Measurements from ENCODE around the gene SLC2A1.
"Not testable (repeated sequence)": the region's sequence is repeated elsewhere in the genome, so short reads cannot be mapped to it uniquely, and the experiment has no call there.

The SLC2A1 gene

DNA sequence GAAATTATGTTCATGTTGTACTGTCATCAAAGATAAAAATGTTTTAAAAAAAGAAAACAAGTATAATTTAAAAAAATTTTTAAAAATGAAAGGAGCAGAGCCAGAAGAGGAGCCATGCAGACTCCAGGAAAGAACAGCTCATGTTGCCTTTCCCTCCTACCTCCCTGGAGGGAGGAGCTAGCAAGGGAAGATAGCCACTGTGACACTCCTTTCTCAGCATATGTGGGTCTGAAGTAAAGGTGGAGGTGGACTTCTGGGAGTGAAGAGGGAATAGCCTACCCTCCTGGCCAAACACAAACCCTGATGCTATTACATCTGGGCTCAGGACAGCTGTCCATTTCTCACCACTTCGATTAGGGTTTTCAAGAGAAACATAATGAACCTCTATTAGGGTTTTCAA, 54.2 kb downstream of the SLC2A1 start:
- Histone ChIP-seq H3K4me3 (ENCODE audit: low read depth in 1 of 5, low read length in 5 of 5) (no peak overlapping the region), H3K27me3 (ENCODE audit: control insufficient read depth in 5 of 5, insufficient read depth in 4 of 5, low read length in 5 of 5) (peaks cover 0 to under 1% (median 0%) of the 10 kb centered on the region in 5 donors), H3K27ac (ENCODE audit: low read depth, low read length) (no peak overlapping the region), H3K36me3 (ENCODE audit: control insufficient read depth in 5 of 5, insufficient read depth in 5 of 5, low read length in 5 of 5) (no peaks in the 10 kb centered on the region), H3K9ac (ENCODE audit: low read length in 5 of 5) (no peak overlapping the region), H3K4me1 (ENCODE audit: control insufficient read depth in 5 of 5, insufficient read depth in 5 of 5, low read length in 5 of 5) (no peaks in the 10 kb centered on the region), H3K9me3 (ENCODE audit: control insufficient read depth in 5 of 5, low read length in 5 of 5) (no peaks in the 10 kb centered on the region)

GRCh38 chr1:42899960-42900359, 58.7 kb downstream of the SLC2A1 start:
- H3K9me3 ChIP-seq (ENCODE audit: control insufficient read depth in 5 of 5, low read length in 5 of 5); H3K4me1 ChIP-seq (ENCODE audit: control insufficient read depth in 5 of 5, insufficient read depth in 5 of 5, low read length in 5 of 5); H3K27me3 ChIP-seq (ENCODE audit: control insufficient read depth in 5 of 5, insufficient read depth in 4 of 5, low read length in 5 of 5); H3K4me3 ChIP-seq (ENCODE audit: low read depth in 1 of 5, low read length in 5 of 5); H3K36me3 ChIP-seq (ENCODE audit: control insufficient read depth in 5 of 5, insufficient read depth in 5 of 5, low read length in 5 of 5); H3K27ac ChIP-seq (ENCODE audit: low read depth, low read length); H3K9ac ChIP-seq (ENCODE audit: low read length in 5 of 5): not testable (repeated sequence)

DNA sequence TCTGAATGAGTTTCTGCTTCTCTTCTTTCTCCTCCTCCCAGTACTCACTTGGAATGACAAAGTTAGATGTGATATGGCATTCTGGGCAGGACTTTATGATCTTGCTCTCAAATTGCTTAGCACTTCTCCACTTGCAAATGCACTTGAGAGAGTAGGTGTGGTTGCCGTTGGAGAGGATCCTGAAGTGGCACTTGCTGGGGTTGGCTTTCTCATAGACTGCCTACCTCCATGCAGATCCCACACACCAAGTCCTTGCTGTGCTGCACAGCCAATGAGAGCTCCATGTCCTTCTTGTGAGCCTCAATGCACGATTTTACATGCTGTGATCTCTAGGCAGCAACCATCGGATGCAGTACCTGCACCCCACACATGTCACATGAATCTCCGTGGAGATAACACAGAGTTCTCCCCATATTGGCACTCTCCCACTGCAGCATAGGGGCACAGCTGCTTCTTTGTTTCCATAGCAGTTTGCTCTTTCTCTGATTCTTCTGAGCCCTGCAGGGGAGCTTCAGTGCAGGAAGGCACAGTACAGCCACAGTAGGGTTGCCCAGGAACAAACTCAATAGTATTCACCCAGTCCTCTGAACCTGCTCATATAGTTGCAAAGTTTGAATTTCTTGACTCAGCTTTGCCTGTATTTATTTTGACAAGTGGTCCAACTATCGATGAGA, 67.1 kb downstream of the SLC2A1 start:
- no peak overlapping the region for H3K9ac ChIP-seq (ENCODE audit: low read length in 5 of 5)
- H3K27ac ChIP-seq (ENCODE audit: low read depth, low read length): no peak overlapping the region
- no peaks in the 10 kb centered on the region for H3K27me3 ChIP-seq (ENCODE audit: control insufficient read depth in 5 of 5, insufficient read depth in 4 of 5, low read length in 5 of 5)
- peaks cover 0 to 3% (median 0%) of the 10 kb centered on the region in 5 donors for H3K9me3 ChIP-seq (ENCODE audit: control insufficient read depth in 5 of 5, low read length in 5 of 5)
- H3K36me3 ChIP-seq (ENCODE audit: control insufficient read depth in 5 of 5, insufficient read depth in 5 of 5, low read length in 5 of 5): no peaks in the 10 kb centered on the region
- H3K4me1 ChIP-seq (ENCODE audit: control insufficient read depth in 5 of 5, insufficient read depth in 5 of 5, low read length in 5 of 5): no peaks in the 10 kb centered on the region
- no peak overlapping the region for H3K4me3 ChIP-seq (ENCODE audit: low read depth in 1 of 5, low read length in 5 of 5)

DNA sequence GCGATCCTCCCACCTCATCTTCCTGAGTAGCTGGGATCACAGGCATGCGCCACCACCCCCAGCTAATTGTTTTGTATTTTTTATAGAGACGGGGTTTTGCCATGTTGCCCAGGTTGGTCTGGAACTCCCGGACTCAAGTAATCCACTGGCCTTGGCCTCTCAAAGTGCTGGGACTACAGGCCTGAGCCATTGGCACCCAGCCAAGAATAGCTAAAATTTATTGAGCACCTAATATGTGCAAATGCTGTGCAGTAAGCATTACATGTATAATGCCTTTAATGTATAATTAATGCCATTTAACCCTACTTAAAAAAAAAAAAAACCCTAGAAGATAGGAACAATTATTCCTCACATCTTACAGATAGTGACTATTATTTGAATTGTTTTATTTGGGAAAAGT, 69.4 kb downstream of the SLC2A1 start:
- H3K4me1 ChIP-seq (ENCODE audit: control insufficient read depth in 5 of 5, insufficient read depth in 5 of 5, low read length in 5 of 5): no peaks in the 10 kb centered on the region
- H3K36me3 ChIP-seq (ENCODE audit: control insufficient read depth in 5 of 5, insufficient read depth in 5 of 5, low read length in 5 of 5): no peaks in the 10 kb centered on the region
- H3K27me3 ChIP-seq (ENCODE audit: control insufficient read depth in 5 of 5, insufficient read depth in 4 of 5, low read length in 5 of 5): no peaks in the 10 kb centered on the region
- H3K9me3 ChIP-seq (ENCODE audit: control insufficient read depth in 5 of 5, low read length in 5 of 5): no peaks in the 10 kb centered on the region
- H3K4me3 ChIP-seq (ENCODE audit: low read depth in 1 of 5, low read length in 5 of 5): no peak overlapping the region
- no peak overlapping the region for H3K9ac ChIP-seq (ENCODE audit: low read length in 5 of 5)
- no peak overlapping the region for H3K27ac ChIP-seq (ENCODE audit: low read depth, low read length)

DNA sequence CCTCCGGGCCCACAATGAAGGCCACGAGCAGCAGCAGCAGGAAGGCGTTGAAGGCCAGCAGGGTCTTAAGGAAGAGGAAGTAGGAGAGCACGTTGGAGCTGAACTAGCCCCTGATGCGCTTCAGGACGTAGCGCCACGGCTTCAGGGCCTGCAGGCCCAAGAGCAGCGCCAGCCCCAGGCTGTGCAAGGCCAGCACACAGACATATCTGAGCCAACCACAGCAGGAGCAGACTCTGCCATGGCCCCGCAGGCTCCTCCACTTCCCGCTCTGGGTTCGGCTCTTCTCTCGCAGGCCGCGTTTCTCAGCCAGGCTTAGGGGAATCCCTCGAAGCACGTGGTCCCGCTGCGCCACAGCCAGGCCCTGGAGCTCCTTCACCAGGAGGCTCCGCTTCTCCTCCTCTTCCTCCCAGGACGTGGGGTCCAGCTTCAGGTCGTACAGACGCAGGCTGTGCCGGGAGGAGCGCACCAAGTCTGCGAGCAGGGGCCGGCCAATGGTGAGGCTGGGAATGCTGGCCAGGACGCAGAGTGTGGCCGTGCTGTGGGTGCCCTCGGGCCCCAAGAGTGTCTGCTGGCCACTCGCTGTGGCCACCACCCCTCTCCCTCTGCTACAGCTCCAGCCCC, 70.5 kb downstream of the SLC2A1 start:
- Histone ChIP-seq H3K36me3 (ENCODE audit: control insufficient read depth in 5 of 5, insufficient read depth in 5 of 5, low read length in 5 of 5) (no peaks in the 10 kb centered on the region), H3K4me1 (ENCODE audit: control insufficient read depth in 5 of 5, insufficient read depth in 5 of 5, low read length in 5 of 5) (no peaks in the 10 kb centered on the region), H3K4me3 (ENCODE audit: low read depth in 1 of 5, low read length in 5 of 5) (no peak overlapping the region), H3K9ac (ENCODE audit: low read length in 5 of 5) (no peak overlapping the region), H3K9me3 (ENCODE audit: control insufficient read depth in 5 of 5, low read length in 5 of 5) (no peaks in the 10 kb centered on the region), H3K27me3 (ENCODE audit: control insufficient read depth in 5 of 5, insufficient read depth in 4 of 5, low read length in 5 of 5) (no peaks in the 10 kb centered on the region), H3K27ac (ENCODE audit: low read depth, low read length) (no peak overlapping the region)

DNA sequence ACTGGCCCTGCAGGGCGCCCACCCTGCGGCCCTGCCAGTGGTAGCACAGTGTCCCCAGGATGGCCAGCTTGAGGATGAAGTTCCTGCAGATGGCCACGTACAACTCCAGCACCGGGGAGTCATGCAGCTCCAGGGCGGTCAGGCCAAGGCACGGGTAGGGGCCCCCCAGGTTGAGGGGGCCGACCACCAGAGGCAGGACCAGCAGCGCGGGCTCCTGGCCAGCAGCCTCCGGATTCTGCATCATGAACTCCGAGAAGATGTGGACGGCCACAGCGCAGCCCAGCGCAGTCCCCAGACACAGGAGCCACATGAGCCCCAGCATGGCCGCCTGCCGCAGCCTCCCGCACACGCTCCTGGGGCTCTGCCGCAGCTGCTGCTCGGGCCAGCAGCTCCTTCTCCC, 71.3 kb downstream of the SLC2A1 start:
- no peaks in the 10 kb centered on the region for H3K27me3 ChIP-seq (ENCODE audit: control insufficient read depth in 5 of 5, insufficient read depth in 4 of 5, low read length in 5 of 5)
- H3K4me1 ChIP-seq (ENCODE audit: control insufficient read depth in 5 of 5, insufficient read depth in 5 of 5, low read length in 5 of 5): no peaks in the 10 kb centered on the region

GRCh38 chr1:42886800-42887199, 71.9 kb downstream of the SLC2A1 start:
- Histone ChIP-seq H3K36me3 (ENCODE audit: control insufficient read depth in 5 of 5, insufficient read depth in 5 of 5, low read length in 5 of 5) (no peaks in the 10 kb centered on the region), H3K27me3 (ENCODE audit: control insufficient read depth in 5 of 5, insufficient read depth in 4 of 5, low read length in 5 of 5) (no peaks in the 10 kb centered on the region), H3K9ac (ENCODE audit: low read length in 5 of 5) (no peak overlapping the region), H3K4me3 (ENCODE audit: low read depth in 1 of 5, low read length in 5 of 5) (no peak overlapping the region), H3K27ac (ENCODE audit: low read depth, low read length) (no peak overlapping the region), H3K9me3 (ENCODE audit: control insufficient read depth in 5 of 5, low read length in 5 of 5) (no peaks in the 10 kb centered on the region), H3K4me1 (ENCODE audit: control insufficient read depth in 5 of 5, insufficient read depth in 5 of 5, low read length in 5 of 5) (no peaks in the 10 kb centered on the region)

More for the DNA sequence above, 71.3 kb downstream of the SLC2A1 start:
- H3K36me3 ChIP-seq (ENCODE audit: control insufficient read depth in 5 of 5, insufficient read depth in 5 of 5, low read length in 5 of 5): no peaks in the 10 kb centered on the region
- H3K9me3 ChIP-seq (ENCODE audit: control insufficient read depth in 5 of 5, low read length in 5 of 5): no peaks in the 10 kb centered on the region
- no peak overlapping the region for H3K27ac ChIP-seq (ENCODE audit: low read depth, low read length)
- H3K9ac ChIP-seq (ENCODE audit: low read length in 5 of 5): no peak overlapping the region
- no peak overlapping the region for H3K4me3 ChIP-seq (ENCODE audit: low read depth in 1 of 5, low read length in 5 of 5)

- Histone ChIP-seq H3K9ac (ENCODE audit: low read length in 5 of 5) (no peak overlapping the region), H3K4me1 (ENCODE audit: control insufficient read depth in 5 of 5, insufficient read depth in 5 of 5, low read length in 5 of 5) (no peaks in the 10 kb centered on the region), H3K36me3 (ENCODE audit: control insufficient read depth in 5 of 5, insufficient read depth in 5 of 5, low read length in 5 of 5) (no peaks in the 10 kb centered on the region), H3K27me3 (ENCODE audit: control insufficient read depth in 5 of 5, insufficient read depth in 4 of 5, low read length in 5 of 5) (no peaks in the 10 kb centered on the region), H3K4me3 (ENCODE audit: low read depth in 1 of 5, low read length in 5 of 5) (no peak overlapping the region), H3K9me3 (ENCODE audit: control insufficient read depth in 5 of 5, low read length in 5 of 5) (no peaks in the 10 kb centered on the region), H3K27ac (ENCODE audit: low read depth, low read length) (no peak overlapping the region)
Observed at GRCh38 chr1:42886046-42886739, 72.5 kb downstream of the SLC2A1 start.

GRCh38 chr1:42880384-42880783, 78.3 kb downstream of the SLC2A1 start:
- peaks cover 0 to 8% (median 2%) of the 10 kb centered on the region in 5 donors for H3K27me3 ChIP-seq (ENCODE audit: control insufficient read depth in 5 of 5, insufficient read depth in 4 of 5, low read length in 5 of 5)
- H3K9me3 ChIP-seq (ENCODE audit: control insufficient read depth in 5 of 5, low read length in 5 of 5): no peaks in the 10 kb centered on the region
- no peak overlapping the region for H3K9ac ChIP-seq (ENCODE audit: low read length in 5 of 5)
- no peaks in the 10 kb centered on the region for H3K4me1 ChIP-seq (ENCODE audit: control insufficient read depth in 5 of 5, insufficient read depth in 5 of 5, low read length in 5 of 5)
- no peaks in the 10 kb centered on the region for H3K36me3 ChIP-seq (ENCODE audit: control insufficient read depth in 5 of 5, insufficient read depth in 5 of 5, low read length in 5 of 5)
- H3K4me3 ChIP-seq (ENCODE audit: low read depth in 1 of 5, low read length in 5 of 5): no peak overlapping the region
- no peak overlapping the region for H3K27ac ChIP-seq (ENCODE audit: low read depth, low read length)

DNA sequence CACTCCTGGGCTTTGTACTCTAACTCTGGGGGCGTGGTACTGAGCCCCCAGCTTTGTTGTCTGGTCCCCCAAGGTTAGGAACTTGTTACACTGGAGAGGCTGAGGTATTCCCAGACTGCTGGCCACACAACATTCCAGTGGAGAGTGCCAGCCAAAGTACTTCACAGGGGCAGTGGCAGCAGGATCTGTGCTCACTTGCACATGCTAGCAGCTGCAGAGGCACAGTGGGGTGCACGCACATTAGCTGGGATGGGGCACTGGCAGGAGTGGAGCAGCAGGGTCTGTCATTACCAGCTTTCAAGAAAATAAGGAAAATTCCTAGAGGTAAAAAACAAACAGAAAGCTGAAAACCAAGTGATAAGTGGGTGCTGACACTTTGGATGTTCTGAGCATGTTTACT, 81.3 kb downstream of the SLC2A1 start:
- Histone ChIP-seq H3K4me3 (ENCODE audit: low read depth in 1 of 5, low read length in 5 of 5) (no peak overlapping the region), H3K36me3 (ENCODE audit: control insufficient read depth in 5 of 5, insufficient read depth in 5 of 5, low read length in 5 of 5) (no peaks in the 10 kb centered on the region), H3K9ac (ENCODE audit: low read length in 5 of 5) (no peak overlapping the region), H3K27ac (ENCODE audit: low read depth, low read length) (no peak overlapping the region), H3K9me3 (ENCODE audit: control insufficient read depth in 5 of 5, low read length in 5 of 5) (peaks cover 0 to 3% (median 0%) of the 10 kb centered on the region in 5 donors), H3K4me1 (ENCODE audit: control insufficient read depth in 5 of 5, insufficient read depth in 5 of 5, low read length in 5 of 5) (no peaks in the 10 kb centered on the region), H3K27me3 (ENCODE audit: control insufficient read depth in 5 of 5, insufficient read depth in 4 of 5, low read length in 5 of 5) (peaks cover 0 to 8% (median 2%) of the 10 kb centered on the region in 5 donors)
